T-helper 1 cell treated with Interleukin-12 subunit alpha and Interleukin-12 subunit beta and Interleukin-4 antibody, amounts not matched to agents 30 ng/mL and 1 ng/mL, for 36 hours (primary cell): Measurements from ENCODE around the gene CTRL. TPM values are rescaled to one million over a fixed set of nuclear protein-coding genes. Genes with fewer than 3 reads are reported as not detected.

ENCODE experiments used
- intact Hi-C: fragments of 100-400 bp; cut with micrococcal nuclease; formaldehyde crosslinking; loops from one replicate; pipeline ENCODE4 v1.15.1; 2024
- total RNA-seq: library from RNA; stranded (reverse); gene quantifications from 2 replicates; pipeline ENCODE4 v1.2.3, GENCODE V29; 2022

The CTRL gene
- total RNA-seq, 1 donor from 2014 or later, result 10.9 TPM

GRCh38 chr16:67963662-67964321 is 32.1 kb upstream of the CTRL start:
- intact Hi-C loops, result no loop called here

GRCh38 chr16:67963292-67963661 is 31.6 kb upstream of the CTRL start:
- intact Hi-C loops, result no loop called here

GRCh38 chr16:67962135-67962534 is 30.5 kb upstream of the CTRL start:
- intact Hi-C loops, result no loop called here

- intact Hi-C loops, result no loop called here
Observed at GRCh38 chr16:67961551-67961957, 29.9 kb upstream of the CTRL start.

GRCh38 chr16:67959536-67960329 is 28.1 kb upstream of the CTRL start:
- intact Hi-C loops, result no loop called here

- intact Hi-C loops, result no loop called here
Observed at GRCh38 chr16:67957622-67958021, 26.0 kb upstream of the CTRL start.

- intact Hi-C loops, result no loop called here
Observed at GRCh38 chr16:67954421-67955196, 22.9 kb upstream of the CTRL start.

GRCh38 chr16:67953641-67954375 is 22.1 kb upstream of the CTRL start:
- intact Hi-C loops, result no loop called here

- intact Hi-C loops, result no loop called here
Observed at GRCh38 chr16:67951485-67951884, 19.8 kb upstream of the CTRL start.

GRCh38 chr16:67950335-67950843 is 18.7 kb upstream of the CTRL start:
- intact Hi-C loops, result no loop called here

- intact Hi-C loops, result no loop called here
Observed at GRCh38 chr16:67949645-67950044, 18.0 kb upstream of the CTRL start.

GRCh38 chr16:67948015-67948414 is 16.4 kb upstream of the CTRL start:
- intact Hi-C loops, result no loop called here

GRCh38 chr16:67946966-67947558 is 15.4 kb upstream of the CTRL start:
- intact Hi-C loops, result no loop called here

- intact Hi-C loops, result no loop called here
Observed at GRCh38 chr16:67946128-67946569, 14.5 kb upstream of the CTRL start.

GRCh38 chr16:67945392-67945933 is 13.8 kb upstream of the CTRL start:
- intact Hi-C loops, result no loop called here

- intact Hi-C loops, result no loop called here
Observed at GRCh38 chr16:67944690-67945391, 13.2 kb upstream of the CTRL start.

- intact Hi-C loops, result no loop called here
Observed at GRCh38 chr16:67943619-67944504, 12.2 kb upstream of the CTRL start, which contains the start of gene LCAT. Gene LCAT (minus strand): TSS chr16:67944120. CDS start chr16:67944101, 19 bp downstream.

- intact Hi-C loops, result no loop called here
Observed at GRCh38 chr16:67943256-67943618, 11.6 kb upstream of the CTRL start.
